ENCODE measurements around the gene ISG15.
A peak's percentile ranks its signal among the peaks of the same experiment; 100 is the strongest.
"Not testable (repeated sequence)": the region's sequence is repeated elsewhere in the genome, so short reads cannot be mapped to it uniquely, and the experiment has no call there.

Gene ISG15

DNA sequence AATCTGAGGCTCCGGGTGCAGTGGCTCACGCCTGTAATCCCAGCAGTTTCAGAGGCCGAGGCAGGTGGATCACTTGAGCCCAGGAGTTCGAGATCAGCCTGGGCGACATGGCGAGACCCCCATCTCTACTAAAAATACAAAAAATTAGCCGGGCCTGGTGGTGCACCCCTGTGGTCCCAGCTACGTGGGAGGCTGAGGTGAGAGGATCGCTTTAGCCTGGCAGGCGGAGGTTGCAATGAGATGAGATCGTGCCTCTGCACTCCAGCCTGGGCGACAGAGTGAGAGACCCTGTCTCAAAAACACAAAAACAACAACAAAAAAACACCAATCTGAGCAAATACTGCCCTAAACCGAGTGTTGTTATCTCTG, 577 bp upstream of the ISG15 start:
- not testable (repeated sequence) for DNase-seq (ENCODE audit: low read depth)

DNA sequence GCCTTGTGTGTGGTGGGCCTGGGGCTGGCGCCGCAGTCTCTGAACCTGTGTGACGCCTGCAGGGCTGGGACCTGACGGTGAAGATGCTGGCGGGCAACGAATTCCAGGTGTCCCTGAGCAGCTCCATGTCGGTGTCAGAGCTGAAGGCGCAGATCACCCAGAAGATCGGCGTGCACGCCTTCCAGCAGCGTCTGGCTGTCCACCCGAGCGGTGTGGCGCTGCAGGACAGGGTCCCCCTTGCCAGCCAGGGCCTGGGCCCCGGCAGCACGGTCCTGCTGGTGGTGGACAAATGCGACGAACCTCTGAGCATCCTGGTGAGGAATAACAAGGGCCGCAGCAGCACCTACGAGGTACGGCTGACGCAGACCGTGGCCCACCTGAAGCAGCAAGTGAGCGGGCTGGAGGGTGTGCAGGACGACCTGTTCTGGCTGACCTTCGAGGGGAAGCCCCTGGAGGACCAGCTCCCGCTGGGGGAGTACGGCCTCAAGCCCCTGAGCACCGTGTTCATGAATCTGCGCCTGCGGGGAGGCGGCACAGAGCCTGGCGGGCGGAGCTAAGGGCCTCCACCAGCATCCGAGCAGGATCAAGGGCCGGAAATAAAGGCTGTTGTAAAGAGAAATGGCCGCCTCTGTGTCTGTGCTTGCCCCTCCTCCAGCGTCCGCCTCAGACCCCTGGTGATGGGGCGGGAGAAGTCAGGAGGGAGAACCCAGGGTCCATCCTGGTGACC, 788 bp downstream of the ISG15 start:
- no peak for DNase-seq (ENCODE audit: low read depth)

DNA sequence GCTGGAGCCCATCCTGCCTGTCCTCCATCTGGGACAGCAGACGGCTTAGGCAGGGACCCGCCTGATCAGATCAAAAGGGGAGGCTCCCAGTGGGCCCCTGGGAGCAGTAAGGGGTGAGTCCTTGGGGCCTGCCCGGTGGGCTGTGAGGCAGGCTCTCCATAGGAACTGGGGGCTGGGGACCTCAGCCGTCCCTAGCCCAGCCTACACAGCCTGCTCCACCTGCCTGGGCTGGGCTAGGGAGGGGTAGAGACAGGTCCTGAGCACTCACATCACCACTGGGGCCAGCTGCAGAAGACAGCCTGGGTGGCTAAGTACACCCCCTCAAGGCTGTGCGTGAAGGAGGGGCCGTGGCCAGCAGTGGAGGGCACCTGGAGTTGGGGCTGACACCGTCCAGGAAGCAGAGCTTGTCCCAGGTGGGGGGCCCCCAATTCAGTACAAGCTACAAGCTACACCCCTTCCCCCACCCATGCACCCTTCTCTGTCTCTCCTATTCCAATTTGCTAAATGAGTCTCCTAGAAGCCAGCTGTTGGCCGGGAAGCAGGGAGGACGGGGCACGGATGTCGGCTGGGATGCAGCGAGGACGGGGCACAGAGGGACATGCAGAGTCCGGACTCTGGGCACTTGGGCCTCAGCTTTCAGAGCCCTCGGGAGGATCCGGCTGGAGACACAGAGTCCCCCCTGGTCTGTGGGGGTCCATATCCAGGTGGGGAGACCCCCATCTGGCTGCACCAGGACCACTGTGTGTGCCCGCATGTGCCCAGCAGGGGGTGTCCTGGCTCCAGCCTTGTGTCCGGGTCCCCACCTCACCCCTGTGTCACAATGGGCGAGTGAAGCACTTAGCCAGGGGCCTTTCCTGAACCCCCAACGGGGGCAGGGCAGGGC, 1.7 kb downstream of the ISG15 start:
- DNase-seq (ENCODE audit: low read depth), result no peak

DNA sequence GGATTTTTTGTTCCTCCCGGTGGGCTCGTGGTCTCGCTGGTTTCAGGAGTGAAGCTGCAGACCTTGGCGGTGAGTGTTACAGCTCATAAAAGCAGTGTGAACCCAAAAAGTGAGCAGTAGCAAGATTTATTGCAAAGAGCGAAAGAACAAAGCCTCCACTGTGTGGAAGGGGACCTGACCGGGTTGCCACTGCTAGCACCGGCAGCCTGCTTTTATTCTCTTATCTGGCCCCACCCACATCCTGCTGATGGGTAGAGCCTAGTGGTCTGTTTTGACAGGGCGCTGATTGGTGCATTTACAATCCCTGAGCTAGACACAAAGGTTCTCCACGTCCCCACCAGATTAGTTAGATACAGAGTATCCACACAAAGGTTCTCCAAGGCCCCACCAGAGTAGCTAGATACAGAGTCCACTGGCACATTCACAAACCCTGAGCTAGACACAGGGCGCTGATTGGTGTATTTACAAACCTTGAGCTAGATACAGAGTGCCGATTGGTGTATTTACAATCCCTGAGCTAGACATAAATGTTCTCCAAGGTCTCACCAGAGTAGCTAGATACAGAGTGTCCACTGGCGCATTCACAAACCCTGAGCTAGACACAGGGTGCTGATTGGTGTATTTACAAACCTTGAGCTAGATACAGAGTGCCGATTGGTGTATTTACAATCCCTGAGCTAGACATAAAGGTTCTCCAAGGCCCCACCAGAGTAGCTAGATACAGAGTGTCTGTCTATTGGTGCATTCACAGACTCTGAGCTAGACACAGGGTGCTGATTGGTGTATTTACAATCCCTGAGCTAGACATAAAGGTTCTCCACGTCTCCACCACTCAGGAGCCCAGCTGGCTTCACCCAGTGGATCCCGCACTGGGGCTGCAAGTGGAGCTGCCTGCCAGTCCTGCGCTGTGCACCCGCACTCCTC, 4.4 kb downstream of the ISG15 start:
- DNase-seq (ENCODE audit: low read depth), result not testable (repeated sequence)

DNA sequence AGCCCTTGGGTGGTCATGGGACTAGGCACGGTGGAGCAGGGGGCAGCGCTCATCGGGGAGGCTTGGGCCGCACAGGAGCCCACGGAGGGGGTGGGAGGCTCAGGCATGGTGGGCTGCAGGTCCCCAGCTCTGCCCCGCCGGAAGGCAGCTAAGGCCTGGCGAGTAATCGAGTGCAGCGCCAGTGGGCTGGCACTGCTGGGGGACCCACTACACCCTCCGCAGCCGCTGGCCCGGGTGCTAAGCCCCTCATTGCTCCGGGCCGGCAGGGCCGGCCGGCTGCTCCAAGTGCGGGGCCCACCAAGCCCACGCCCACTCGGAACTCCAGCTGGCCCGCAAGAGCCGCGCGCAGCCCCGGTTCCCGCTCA, 5.0 kb downstream of the ISG15 start:
- not testable (repeated sequence) for DNase-seq (ENCODE audit: low read depth)

DNA sequence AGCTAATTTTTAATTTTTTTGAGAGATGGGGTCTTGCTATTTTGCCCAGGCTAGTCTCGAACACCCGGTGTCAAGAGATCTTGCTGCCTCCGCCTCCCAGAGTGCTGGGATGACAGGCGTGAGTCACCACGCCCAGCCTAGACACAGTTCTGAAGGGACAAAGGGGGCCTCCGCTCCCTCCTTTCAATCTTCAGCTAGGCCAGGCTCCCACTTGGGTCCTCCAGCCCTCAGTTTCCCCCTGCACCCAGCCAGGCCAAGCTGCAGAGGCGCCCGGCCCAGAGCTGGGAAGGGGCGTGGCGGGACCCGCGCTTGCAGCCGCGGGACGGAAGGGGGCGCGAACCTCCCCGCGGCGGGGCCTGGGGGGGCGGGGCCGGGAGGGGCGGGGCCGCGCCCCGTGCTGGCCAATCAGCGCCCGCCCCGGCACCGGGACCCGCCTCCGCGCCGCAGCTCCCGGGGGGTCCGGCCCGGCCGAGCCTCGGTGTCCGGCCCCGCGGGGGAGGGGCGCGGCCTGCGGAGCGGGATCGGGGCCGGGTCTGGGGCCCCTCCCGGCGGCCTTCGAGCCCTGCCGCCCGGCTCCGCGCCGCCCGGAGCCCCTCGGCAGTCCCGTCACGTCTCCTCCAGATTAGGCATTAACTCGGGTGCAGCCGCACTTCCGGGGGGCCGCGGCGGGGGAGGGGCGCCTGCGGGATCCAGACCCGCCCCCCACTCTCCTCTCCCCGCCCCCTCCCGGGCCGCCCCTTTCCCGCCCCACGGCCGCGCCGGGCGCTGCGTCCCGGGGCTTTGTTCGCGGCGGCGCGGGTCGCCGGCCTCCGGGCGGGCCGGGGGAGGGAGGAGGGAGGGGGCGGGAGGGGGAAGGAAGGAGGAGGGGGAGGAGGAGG, 6.1 kb downstream of the ISG15 start:
- peak; percentile 63 for DNase-seq (ENCODE audit: low read depth)

DNA sequence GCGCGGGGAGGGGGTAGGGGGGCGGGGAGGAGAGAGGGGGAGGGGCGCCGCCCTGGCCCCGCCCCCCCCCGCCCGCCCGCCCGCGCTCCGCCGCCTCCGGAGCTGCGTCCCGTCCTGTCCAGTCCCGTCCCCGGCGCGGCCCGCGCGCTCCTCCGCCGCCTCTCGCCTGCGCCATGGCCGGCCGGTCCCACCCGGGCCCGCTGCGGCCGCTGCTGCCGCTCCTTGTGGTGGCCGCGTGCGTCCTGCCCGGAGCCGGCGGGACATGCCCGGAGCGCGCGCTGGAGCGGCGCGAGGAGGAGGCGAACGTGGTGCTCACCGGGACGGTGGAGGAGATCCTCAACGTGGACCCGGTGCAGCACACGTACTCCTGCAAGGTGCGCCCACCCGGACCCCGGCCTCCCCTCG, 6.7 kb downstream of the ISG15 start, which contains the start of gene AGRN:
Gene AGRN, plus strand, starts transcription at position 121 of the 405 bp plus-strand sequence. Its CDS starts 53 bp downstream, at position 174.
- DNase-seq (ENCODE audit: low read depth), result no peak

DNA sequence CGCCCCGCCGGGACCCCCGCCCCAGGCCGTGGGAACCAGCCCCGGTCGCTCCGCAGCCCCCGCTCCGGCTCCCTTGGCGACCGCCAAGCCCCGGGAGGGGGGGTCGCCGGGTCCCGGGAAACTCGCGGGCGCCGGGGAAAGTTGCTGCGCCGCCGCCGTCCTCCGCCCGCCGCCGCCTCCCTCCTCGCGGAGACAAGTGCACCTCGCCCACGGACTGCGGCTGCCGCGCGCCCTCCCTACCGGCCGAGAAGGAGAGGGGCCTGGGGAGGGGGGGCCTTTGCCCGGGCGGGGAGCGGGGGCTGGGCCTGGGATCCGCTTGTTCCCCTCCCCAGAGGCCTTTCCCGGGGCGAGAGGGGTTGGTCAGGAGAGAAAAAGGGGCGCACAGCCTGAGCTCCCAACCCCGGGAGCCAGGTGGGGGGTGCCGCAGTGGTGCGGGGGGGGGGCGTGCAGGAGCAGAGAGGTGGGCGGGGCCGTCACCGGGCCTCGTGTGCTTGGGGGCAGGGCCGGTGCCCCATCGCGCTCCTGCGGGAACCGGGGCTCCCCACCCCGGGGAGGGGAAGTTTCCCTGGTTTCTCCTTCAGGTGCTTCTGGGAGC, 7.2 kb downstream of the ISG15 start:
- no peak for DNase-seq (ENCODE audit: low read depth)

DNA sequence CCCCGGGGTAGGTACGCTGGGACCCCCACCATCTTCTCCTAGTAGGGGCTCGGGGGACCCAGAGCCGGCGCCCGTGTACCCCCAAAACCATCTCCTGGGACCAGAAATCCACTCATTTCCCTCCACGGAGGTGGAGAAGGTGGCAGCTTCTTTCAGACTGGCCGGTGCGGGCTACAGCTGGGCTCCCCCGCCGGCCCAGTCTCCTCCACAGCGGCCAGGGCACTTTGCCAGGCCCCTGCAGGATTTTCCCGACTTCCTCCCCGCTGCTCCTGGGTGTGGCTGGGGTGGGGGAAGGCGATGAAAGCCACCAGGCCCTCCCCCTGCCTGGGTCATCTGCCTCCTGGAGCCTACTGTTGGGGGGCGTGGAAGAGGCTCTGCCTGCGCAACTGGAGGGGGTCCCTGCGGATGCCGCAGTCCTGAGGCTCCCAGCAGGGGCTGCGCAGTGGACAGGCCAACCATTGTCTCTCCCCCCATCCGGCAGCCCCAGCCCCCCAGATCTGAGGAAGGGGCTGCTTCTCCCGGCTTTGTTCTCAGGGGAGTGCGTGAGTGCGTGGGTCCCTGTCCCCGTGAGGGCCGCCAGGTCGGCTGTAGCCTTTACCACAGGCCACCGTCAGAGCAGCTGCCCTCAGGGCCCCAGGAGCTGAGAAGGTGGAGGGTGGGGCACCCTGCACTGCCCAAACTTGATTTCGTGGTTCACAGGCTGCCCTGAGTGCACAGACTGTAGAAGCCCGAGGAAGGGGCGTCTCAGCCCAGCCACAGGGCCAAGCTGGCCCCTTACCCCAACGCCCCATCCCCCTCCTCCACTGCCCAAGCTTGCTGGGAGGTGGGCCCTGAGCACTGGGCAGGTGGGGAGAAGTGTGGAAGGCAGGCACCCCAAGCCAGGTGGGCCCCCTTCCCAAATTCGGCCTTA, 8.0 kb downstream of the ISG15 start:
- DNase-seq (ENCODE audit: low read depth), result no peak

DNA sequence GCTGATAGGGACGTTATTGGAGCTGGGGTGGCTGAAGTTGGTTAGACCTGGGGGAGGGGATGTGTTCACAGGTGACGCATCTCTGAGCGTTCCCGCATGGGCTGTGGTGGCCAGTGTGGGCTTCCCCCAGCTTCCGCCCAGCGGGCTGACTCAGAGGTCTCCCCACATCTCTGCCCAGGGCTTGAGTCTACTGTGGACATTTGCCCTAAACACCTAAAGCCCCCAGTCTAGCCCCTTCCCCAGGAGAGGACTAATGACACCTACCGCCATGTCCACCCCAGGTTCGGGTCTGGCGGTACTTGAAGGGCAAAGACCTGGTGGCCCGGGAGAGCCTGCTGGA, 8.6 kb downstream of the ISG15 start:
- no peak for DNase-seq (ENCODE audit: low read depth)

DNA sequence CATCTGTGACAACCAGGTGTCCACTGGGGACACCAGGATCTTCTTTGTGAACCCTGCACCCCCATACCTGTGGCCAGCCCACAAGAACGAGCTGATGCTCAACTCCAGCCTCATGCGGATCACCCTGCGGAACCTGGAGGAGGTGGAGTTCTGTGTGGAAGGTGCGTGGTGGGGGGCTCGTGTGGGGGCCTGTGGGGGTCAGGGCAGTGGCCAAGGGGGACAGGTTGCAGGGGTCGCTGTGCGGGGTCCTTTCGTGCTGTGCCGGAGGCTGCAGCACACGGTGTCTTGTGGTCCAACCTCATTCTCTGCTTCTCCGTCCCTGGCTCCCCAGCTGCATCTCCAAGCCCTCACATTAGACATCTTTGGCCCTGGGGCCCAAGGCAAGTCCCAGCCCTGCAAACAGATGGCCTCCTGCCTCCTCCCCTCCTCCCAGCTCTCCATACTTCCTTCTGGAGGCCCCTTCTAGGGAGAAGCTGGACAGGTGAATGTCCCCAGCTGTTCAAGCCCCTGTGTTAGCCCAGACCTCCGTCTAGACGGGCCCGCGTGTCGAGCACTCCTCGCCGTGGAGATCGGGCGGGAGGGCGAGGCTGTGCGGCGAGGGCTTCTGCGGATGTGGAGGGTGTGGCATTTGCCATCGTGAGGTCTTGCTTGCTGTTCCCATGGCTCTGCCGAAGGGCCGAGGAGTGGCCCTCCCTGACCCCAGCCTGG, 9.2 kb downstream of the ISG15 start:
- DNase-seq (ENCODE audit: low read depth), result no peak

DNA sequence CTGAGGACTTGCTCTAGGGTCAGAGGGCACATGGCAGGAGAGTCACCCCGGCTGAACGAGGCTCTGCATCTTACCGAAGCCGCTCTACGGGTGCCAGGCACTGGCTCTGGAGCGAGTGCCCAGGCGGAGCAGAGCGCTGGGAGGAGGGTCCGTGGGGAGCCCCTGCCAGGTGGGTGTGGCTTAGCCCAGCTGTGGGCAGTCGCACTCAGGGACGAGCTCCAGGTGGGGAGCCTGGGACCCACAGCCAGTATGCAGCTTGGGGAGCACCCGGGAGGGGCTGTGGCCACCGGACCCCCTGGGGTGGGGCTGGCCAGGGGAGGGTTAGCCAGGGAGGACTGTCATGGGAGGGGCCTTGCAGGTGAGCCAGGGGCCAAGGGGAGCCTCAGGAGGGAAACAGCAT, 10.4 kb downstream of the ISG15 start:
- no peak for DNase-seq (ENCODE audit: low read depth)

DNA sequence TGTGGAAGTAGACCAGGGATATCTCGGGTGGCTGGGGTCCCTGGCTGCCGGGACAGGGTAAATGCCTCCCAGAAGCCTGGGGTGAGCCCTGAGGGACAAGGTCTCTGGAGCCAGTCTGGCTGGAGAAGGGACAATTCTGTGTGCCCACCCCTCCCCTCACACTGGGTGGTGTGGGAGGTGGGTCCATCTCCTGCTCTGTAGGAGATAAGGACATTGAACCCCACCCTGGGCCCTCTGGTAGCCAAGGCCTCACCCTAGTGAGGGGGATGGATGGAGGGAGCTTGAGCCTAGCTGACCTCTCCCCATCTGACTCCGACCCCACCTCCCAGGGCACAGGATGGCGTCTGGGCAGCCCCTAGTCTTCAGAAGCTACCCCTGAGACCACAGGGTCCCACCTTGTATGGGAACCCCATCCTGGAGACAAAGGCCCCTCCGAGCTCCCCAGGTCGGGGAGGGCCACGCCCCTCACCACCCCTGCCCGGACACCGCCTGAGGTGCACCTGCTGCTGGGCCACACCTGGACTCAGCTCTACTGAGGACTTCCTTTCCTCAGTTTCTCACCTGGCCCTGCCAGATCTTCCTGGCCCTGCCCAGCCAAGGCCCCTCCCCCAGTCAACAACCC, 11.0 kb downstream of the ISG15 start:
- DNase-seq (ENCODE audit: low read depth), result no peak

DNA sequence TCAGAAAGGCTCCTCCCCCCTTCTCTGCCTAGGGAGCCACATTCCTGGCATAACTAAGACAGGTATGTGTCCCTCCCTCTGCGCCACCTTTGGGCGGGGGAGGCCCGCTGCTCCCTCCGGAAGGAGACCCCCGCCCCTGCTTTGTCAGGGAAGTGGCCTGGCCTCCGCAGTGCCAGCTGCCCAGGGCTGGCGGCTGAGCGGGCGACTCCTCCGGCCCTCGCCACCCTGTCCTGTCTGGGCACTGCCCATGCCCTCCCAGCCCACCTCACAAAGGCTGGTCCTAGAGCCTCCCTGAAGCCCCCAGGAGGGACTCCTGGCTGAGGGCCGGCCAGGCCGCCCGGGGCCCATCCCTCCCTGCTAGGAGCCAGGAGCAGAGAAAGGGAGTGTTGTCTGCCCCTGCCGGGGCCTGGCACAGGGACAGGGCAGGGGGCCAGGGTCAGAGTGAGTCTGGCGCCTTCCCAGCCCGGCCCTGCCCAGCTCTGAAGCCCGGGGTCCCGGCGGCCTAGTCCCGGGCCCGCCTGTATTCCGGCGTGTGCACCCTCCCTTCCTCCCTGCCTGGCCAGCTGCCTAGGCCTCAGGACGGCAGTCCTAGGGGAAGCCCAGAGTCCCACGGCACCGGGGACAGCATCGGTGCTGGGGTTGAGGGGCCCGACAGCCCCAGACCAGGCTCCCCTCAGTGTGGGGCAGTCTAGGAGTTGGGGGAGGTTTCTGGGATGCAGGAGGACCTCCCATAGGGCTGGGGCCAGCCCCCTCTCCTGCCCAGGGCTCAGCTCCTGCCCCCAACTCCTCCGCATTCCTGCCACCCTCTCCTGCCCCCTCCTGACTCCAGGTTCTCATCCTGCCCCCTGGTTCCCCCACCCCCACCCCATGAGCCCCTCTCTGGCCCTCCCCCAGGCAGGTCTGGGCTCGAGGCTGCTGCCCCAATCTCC, 11.7 kb downstream of the ISG15 start:
- DNase-seq (ENCODE audit: low read depth), result no peak

DNA sequence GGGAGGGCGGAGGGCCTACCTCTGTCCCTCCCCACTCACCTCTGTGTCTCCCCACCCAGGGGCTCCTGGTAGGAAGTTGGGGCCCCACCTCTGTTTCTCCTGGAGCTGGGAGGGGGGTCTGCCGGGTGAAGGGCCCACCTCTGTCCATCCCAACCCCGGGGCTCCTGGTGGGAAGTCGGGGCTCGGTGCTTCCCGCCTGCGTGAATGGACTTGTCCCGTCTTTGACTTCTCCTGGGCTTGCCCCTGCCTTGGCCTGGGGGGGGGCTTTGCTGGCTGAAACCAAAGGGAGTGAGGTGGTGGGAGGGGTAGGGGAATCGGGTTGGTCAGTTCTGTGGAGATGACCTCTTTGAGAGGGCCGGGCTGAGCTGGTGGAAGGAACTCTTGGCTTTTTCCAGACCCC, 12.4 kb downstream of the ISG15 start:
- DNase-seq (ENCODE audit: low read depth), result no peak

DNA sequence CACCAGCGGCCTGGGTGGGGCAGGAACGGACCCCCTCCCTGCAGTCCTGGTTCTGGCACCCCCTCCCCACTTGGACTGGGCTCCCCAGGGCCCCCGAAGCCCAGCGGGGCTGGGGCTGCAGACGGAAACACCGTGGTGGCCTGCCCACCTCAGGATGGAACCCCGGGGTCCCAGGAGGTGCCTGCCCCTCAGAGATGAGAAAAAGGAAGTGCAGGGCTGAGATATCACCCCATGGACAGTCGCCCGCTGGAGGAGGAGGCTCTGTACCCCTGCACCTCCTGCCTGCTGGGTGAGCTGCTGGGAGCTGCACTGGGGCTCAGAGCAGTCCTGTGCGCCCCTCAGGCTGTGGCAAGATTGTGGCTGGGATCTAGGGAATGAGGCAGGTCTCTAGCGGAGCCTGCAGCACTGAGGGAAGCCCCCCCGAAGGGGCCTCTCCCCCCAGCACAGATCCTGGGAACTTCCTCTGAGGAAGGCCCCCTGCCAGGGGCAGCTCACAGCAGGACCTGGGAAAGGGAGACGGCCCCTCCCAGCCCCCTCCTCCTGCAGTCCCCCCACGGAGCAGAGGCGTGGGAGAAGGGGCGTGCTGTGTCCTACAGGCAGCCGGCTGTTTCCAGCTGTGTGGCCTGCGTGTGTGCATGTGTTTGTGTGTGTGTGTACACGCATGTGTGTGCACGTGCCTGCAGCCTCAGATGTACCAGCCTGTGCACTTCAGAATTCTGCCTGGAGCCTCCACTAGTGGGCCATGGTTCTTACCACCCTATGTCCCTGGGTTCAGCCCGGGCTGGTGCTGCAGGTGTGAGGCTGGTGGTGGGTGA, 13.5 kb downstream of the ISG15 start:
- DNase-seq (ENCODE audit: low read depth), result no peak

DNA sequence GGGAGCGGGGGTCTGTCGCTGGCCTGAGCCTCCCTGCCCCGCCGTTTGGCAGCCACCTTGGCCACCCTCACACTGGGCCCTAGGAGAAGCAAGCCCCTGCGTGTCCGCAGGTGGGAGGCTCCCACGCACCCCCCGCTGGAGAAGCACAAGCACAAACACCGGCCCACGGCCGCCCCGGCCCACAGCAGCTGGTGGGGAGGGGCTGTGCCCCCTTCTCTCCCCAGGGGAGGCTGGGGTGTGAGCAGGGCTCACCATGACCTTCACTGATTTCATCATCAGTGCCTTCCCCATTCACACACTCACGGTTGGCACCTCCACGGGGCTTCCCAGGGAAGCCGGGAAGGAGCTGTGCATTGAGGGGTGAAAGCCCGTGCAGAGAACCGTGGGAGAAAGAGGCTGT, 14.5 kb downstream of the ISG15 start:
- DNase-seq (ENCODE audit: low read depth), result no peak
